A673 (cell line): ENCODE measurements around the gene LRRC4.

Source experiments
- EZH2 ChIP-seq: fragments of 200-600 bp; sonication (generic); IDR thresholded peaks from 2 replicates; pipeline ENCODE4 v1.6.1; 2017; ENCODE audit warnings: borderline replicate concordance, low read depth, mild to moderate bottlenecking, mixed read lengths, antibody characterized with exemption, low read length; ENCODE audit not compliant: poor library complexity, severe bottlenecking
- TF ChIP-seq, protein P1 (sequence below): fragments of 300-800, 200-600 bp; sonication (generic); conservative IDR thresholded peaks from 2 replicates; pipeline ENCODE4 v1.5.1; 2017; ENCODE audit warnings: low read depth, mild to moderate bottlenecking, antibody characterized with exemption, low read length, moderate library complexity, mixed read lengths

GRCh38 chr7:128017862-128018845 lies 13.1 kb downstream of the LRRC4 start:
- TF ChIP-seq, protein P1, sequence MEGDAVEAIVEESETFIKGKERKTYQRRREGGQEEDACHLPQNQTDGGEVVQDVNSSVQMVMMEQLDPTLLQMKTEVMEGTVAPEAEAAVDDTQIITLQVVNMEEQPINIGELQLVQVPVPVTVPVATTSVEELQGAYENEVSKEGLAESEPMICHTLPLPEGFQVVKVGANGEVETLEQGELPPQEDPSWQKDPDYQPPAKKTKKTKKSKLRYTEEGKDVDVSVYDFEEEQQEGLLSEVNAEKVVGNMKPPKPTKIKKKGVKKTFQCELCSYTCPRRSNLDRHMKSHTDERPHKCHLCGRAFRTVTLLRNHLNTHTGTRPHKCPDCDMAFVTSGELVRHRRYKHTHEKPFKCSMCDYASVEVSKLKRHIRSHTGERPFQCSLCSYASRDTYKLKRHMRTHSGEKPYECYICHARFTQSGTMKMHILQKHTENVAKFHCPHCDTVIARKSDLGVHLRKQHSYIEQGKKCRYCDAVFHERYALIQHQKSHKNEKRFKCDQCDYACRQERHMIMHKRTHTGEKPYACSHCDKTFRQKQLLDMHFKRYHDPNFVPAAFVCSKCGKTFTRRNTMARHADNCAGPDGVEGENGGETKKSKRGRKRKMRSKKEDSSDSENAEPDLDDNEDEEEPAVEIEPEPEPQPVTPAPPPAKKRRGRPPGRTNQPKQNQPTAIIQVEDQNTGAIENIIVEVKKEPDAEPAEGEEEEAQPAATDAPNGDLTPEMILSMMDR, result no peak
- no peak for TF ChIP-seq EZH2
